ENCODE data around the gene LRRC58.

- TF ChIP-seq CTCF (IDR thresholded peaks at IDR 0.05) (no peak), POLR2A (IDR thresholded peaks at IDR 0.05) (no peak)
Observed at GRCh38 chr3:120394347-120394746, 45.2 kb upstream of the LRRC58 start.
